Gastrocnemius medialis (tissue), 4 donors: ENCODE measurements around the gene AHI1.

ENCODE experiments used
- CTCF ChIP-seq, 5 experiments: fragments of 450-650 bp in 3 of 5; fragments of 200-600 bp in 2 of 5; sonication (generic) in 2 of 5; IDR thresholded peaks in 4 of 5; conservative IDR thresholded peaks in 1 of 5; 1 replicate in 4 of 5; 2 replicates in 1 of 5; pipeline ENCODE4 v1.5.1; 2016 to 2019; ENCODE audit warnings: antibody characterized with exemption in 5 of 5, mild to moderate bottlenecking in 3 of 5, moderate library complexity in 3 of 5
- POLR2A ChIP-seq, 2 donors: fragments of 450-650 bp; IDR thresholded peaks; one replicate each; pipeline ENCODE4 v1.6.1; 2017; ENCODE audit warnings: antibody characterized with exemption in 2 of 2, mild to moderate bottlenecking in 2 of 2, moderate library complexity in 2 of 2

GRCh38 chr6:135505648-135506047, 8.1 kb upstream of the AHI1 start:
- TF ChIP-seq CTCF (IDR thresholded peaks at IDR 0.05 in 4 of 5, conservative IDR thresholded peaks at IDR 0.05 in 1 of 5): no peak
- no peak for TF ChIP-seq POLR2A (IDR thresholded peaks at IDR 0.05)
